ENCODE data around the gene LENG9. TPM values are rescaled to one million over a fixed set of nuclear protein-coding genes. Genes with fewer than 3 reads are reported as not detected.
A peak's percentile ranks its signal among the peaks of the same experiment; 100 is the strongest.

Gene LENG9
- total and polyA plus RNA-seq, 7 experiments from 2014 or later, result 0.09 to 6.1 (median 3.6) TPM

GRCh38 chr19:54434112-54434872, 29.3 kb downstream of the LENG9 start:
- Mint-ChIP-seq H3K27me3 (peaks cover 0 to 7% (median 0%) of the 10 kb centered on the region in 5 donors), H3K4me1 (peaks cover 18 to 41% (median 32%) of the 10 kb centered on the region in 7 donors), H3K36me3 (peaks cover 0 to 4% (median 0%) of the 10 kb centered on the region in 5 donors), H3K9me3 (no peaks in the 10 kb centered on the region), H3K4me3 (peak overlapping the region in 4 of 10 donors; percentile 34 to 63 (median 53)), H3K27ac (peak overlapping the region in 3 of 9 donors; percentile 10 to 53 (median 14))
- Histone ChIP-seq H3K4me3 (ENCODE audit: low read length) (no peak overlapping the region), H3K36me3 (ENCODE audit: control insufficient read depth in 2 of 3, insufficient read depth in 3 of 3, low read length in 3 of 3) (peaks cover 0 to 3% (median 0%) of the 10 kb centered on the region in 3 experiments), H3K27ac (ENCODE audit: low read depth, low read length) (no peak overlapping the region), H3K4me1 (ENCODE audit: control insufficient read depth in 2 of 2, insufficient read depth in 2 of 2, low read length in 2 of 2) (peaks cover 0 to 10% of the 10 kb centered on the region in 2 donors), H3K27me3 (ENCODE audit: control insufficient read depth in 2 of 2, insufficient read depth in 2 of 2, low read length in 2 of 2) (no peaks in the 10 kb centered on the region), H3K9me3 (ENCODE audit: control insufficient read depth in 2 of 3, low read length in 3 of 3) (no peaks in the 10 kb centered on the region)
- ATAC-seq (no peak), DNase-seq (peak in 1 of 9 donors; percentile 6)
- POLR2A ChIA-PET, result interaction anchor here (0.6 to 6.5 kb wide), 3 partner anchors 10 to 83 kb away, joined by 3 to 39 read pairs (median 3); partner anchors contain the start of gene LENG8
- intact Hi-C loops (cut with micrococcal nuclease), result no loop called here
- CTCF ChIA-PET, result no interaction called here

GRCh38 chr19:54433697-54434096, 29.9 kb downstream of the LENG9 start:
- Mint-ChIP-seq H3K27ac (peak overlapping the region in 2 of 9 donors; percentile 10 to 53), H3K4me1 (peaks cover 15 to 36% (median 27%) of the 10 kb centered on the region in 7 donors)

DNA sequence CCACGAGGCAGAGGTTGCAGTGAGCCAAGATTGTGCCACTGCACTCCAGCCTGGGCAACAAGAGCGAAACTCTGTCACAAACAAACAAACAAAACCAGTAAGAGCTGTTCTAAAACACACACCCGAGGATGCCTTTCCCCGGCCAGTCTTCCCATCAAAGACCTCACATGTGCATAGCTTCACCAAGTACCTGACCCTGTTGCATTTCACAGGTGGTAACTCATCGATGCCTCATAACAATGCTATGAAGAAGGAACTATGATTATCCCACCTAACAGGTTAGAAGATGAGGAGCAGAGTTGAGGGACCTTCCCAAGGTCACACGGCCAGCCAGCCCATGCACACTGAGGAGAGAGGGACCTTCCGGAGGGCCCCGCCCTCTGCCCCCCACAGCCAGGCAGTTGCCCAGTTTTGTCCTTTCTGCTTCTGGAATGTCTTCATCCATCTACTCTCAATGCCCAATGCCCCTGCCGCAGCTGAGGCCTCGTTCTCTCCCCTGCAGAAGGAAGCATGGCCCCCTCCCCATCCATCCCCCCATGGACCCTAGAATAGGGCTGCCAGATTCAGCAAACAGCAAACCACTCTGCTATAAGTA, 31.3 kb downstream of the LENG9 start:
- ChIA-PET CTCF (interaction anchor here (1.0 kb wide), 1 partner anchor 41 kb away, joined by 3 read pairs; no protein-coding TSS in a partner anchor), POLR2A (interaction anchor here (1.2 kb wide), 1 partner anchor 16 kb away, joined by 3 read pairs; no protein-coding TSS in a partner anchor)
- no peak overlapping the region for H3K4me3 Mint-ChIP-seq
- no peaks in the 10 kb centered on the region for H3K36me3 ChIP-seq (ENCODE audit: control insufficient read depth in 2 of 3, insufficient read depth in 3 of 3, low read length in 3 of 3)
- DNase-seq, result peak in 1 of 9 donors; percentile 4
- no peak for ATAC-seq
- H3K4me3 ChIP-seq (ENCODE audit: low read length), result no peak overlapping the region
- peak overlapping the region in 1 of 9 donors; percentile 14 for H3K27ac Mint-ChIP-seq
- H3K27me3 Mint-ChIP-seq, result peaks cover 0 to 13% (median 0%) of the 10 kb centered on the region in 5 donors
- H3K4me1 Mint-ChIP-seq, result peaks cover 15 to 32% (median 22%) of the 10 kb centered on the region in 7 donors
- no peak overlapping the region for H3K27ac ChIP-seq (ENCODE audit: low read depth, low read length)
- intact Hi-C loops (cut with micrococcal nuclease), result no loop called here
- H3K4me1 ChIP-seq (ENCODE audit: control insufficient read depth in 2 of 2, insufficient read depth in 2 of 2, low read length in 2 of 2), result peaks cover 0 to 10% of the 10 kb centered on the region in 2 donors
- no peaks in the 10 kb centered on the region for H3K9me3 Mint-ChIP-seq
- H3K36me3 Mint-ChIP-seq, result peaks cover 0 to 4% (median 0%) of the 10 kb centered on the region in 5 donors
- H3K27me3 ChIP-seq (ENCODE audit: control insufficient read depth in 2 of 2, insufficient read depth in 2 of 2, low read length in 2 of 2), result no peaks in the 10 kb centered on the region
- no peaks in the 10 kb centered on the region for H3K9me3 ChIP-seq (ENCODE audit: control insufficient read depth in 2 of 3, low read length in 3 of 3)

More at GRCh38 chr19:54433697-54434096, 29.9 kb downstream of the LENG9 start:
- H3K27ac ChIP-seq (ENCODE audit: low read depth, low read length), result no peak overlapping the region
- ATAC-seq (no peak), DNase-seq (no peak)
- CTCF ChIA-PET, result no interaction called here
- Mint-ChIP-seq H3K9me3 (no peaks in the 10 kb centered on the region), H3K4me3 (no peak overlapping the region), H3K36me3 (peaks cover 0 to 4% (median 0%) of the 10 kb centered on the region in 5 donors), H3K27me3 (peaks cover 0 to 13% (median 0%) of the 10 kb centered on the region in 5 donors)
- peaks cover 0 to 3% (median 0%) of the 10 kb centered on the region in 3 experiments for H3K36me3 ChIP-seq (ENCODE audit: control insufficient read depth in 2 of 3, insufficient read depth in 3 of 3, low read length in 3 of 3)
- H3K27me3 ChIP-seq (ENCODE audit: control insufficient read depth in 2 of 2, insufficient read depth in 2 of 2, low read length in 2 of 2), result no peaks in the 10 kb centered on the region
- H3K4me3 ChIP-seq (ENCODE audit: low read length), result no peak overlapping the region
- H3K9me3 ChIP-seq (ENCODE audit: control insufficient read depth in 2 of 3, low read length in 3 of 3), result no peaks in the 10 kb centered on the region
- intact Hi-C loops (cut with micrococcal nuclease), result no loop called here
- POLR2A ChIA-PET, result interaction anchor here (0.6 to 1.2 kb wide), 3 partner anchors 11 to 83 kb away, joined by 3 to 4 read pairs (median 3); partner anchors contain the start of gene LENG8
- H3K4me1 ChIP-seq (ENCODE audit: control insufficient read depth in 2 of 2, insufficient read depth in 2 of 2, low read length in 2 of 2), result peaks cover 0 to 10% of the 10 kb centered on the region in 2 donors

- POLR2A ChIA-PET, result interaction anchor here (1.2 kb wide), 1 partner anchor 17 kb away, joined by 3 read pairs; no protein-coding TSS in a partner anchor
- intact Hi-C loops (cut with micrococcal nuclease), result no loop called here
- peak overlapping the region in 4 of 9 donors; percentile 24 to 63 (median 46) for H3K27ac Mint-ChIP-seq
Measured at GRCh38 chr19:54431255-54431838, 32.2 kb downstream of the LENG9 start.

GRCh38 chr19:54430306-54431254, 33.0 kb downstream of the LENG9 start:
- intact Hi-C loops (cut with micrococcal nuclease), result no loop called here
- ATAC-seq, result peak; percentile 87
- Histone ChIP-seq H3K27me3 (ENCODE audit: control insufficient read depth in 2 of 2, insufficient read depth in 2 of 2, low read length in 2 of 2) (no peaks in the 10 kb centered on the region), H3K4me1 (ENCODE audit: control insufficient read depth in 2 of 2, insufficient read depth in 2 of 2, low read length in 2 of 2) (peaks cover 0 to 10% of the 10 kb centered on the region in 2 donors), H3K36me3 (ENCODE audit: control insufficient read depth in 2 of 3, insufficient read depth in 3 of 3, low read length in 3 of 3) (no peaks in the 10 kb centered on the region), H3K27ac (ENCODE audit: low read depth, low read length) (no peak overlapping the region), H3K4me3 (ENCODE audit: low read length) (no peak overlapping the region), H3K9me3 (ENCODE audit: control insufficient read depth in 2 of 3, low read length in 3 of 3) (no peaks in the 10 kb centered on the region)
- Mint-ChIP-seq H3K27ac (peak overlapping the region in 3 of 9 donors; percentile 24 to 63 (median 59)), H3K4me3 (peak overlapping the region; percentile 45 to 84 (median 66)), H3K36me3 (peaks cover 0 to 4% (median 0%) of the 10 kb centered on the region in 5 donors), H3K4me1 (peaks cover 12 to 24% (median 21%) of the 10 kb centered on the region in 7 donors), H3K27me3 (peaks cover 0 to 23% (median 12%) of the 10 kb centered on the region in 5 donors), H3K9me3 (no peaks in the 10 kb centered on the region)
- ChIA-PET CTCF (no interaction called here), POLR2A (interaction anchor here (1.0 kb wide), 1 partner anchor 10 kb away, joined by 3 read pairs; no protein-coding TSS in a partner anchor)
- DNase-seq, result peak in 7 of 9 donors; percentile 22 to 60 (median 33)

More at GRCh38 chr19:54431255-54431838, 32.2 kb downstream of the LENG9 start:
- no peak overlapping the region for H3K27ac ChIP-seq (ENCODE audit: low read depth, low read length)
- Mint-ChIP-seq H3K27me3 (peaks cover 0 to 16% (median 5%) of the 10 kb centered on the region in 5 donors), H3K4me1 (peaks cover 13 to 25% (median 21%) of the 10 kb centered on the region in 7 donors), H3K4me3 (peak overlapping the region; percentile 32 to 84 (median 66)), H3K36me3 (peaks cover 0 to 4% (median 0%) of the 10 kb centered on the region in 5 donors), H3K9me3 (no peaks in the 10 kb centered on the region)
- no peaks in the 10 kb centered on the region for H3K27me3 ChIP-seq (ENCODE audit: control insufficient read depth in 2 of 2, insufficient read depth in 2 of 2, low read length in 2 of 2)
- H3K9me3 ChIP-seq (ENCODE audit: control insufficient read depth in 2 of 3, low read length in 3 of 3), result no peaks in the 10 kb centered on the region
- DNase-seq (peak in 1 of 9 donors; percentile 3), ATAC-seq (no peak)
- H3K4me3 ChIP-seq (ENCODE audit: low read length), result no peak overlapping the region
- CTCF ChIA-PET, result no interaction called here
- H3K36me3 ChIP-seq (ENCODE audit: control insufficient read depth in 2 of 3, insufficient read depth in 3 of 3, low read length in 3 of 3), result no peaks in the 10 kb centered on the region
- H3K4me1 ChIP-seq (ENCODE audit: control insufficient read depth in 2 of 2, insufficient read depth in 2 of 2, low read length in 2 of 2), result peaks cover 0 to 10% of the 10 kb centered on the region in 2 donors
